ENCODE measurements around the gene CFTR.

GRCh38 chr7:117493460-117493859 is 13.6 kb downstream of the CFTR start:
- TF ChIP-seq POLR2A (IDR thresholded peaks at IDR 0.05; ENCODE audit: borderline replicate concordance, extremely low read depth, insufficient read depth, insufficient read length) (no peak), EZH2 (IDR thresholded peaks at IDR 0.05) (no peak), CTCF (IDR thresholded peaks at IDR 0.05 in 2 of 3, conservative IDR thresholded peaks at IDR 0.05 in 1 of 3; ENCODE audit: borderline replicate concordance in 1 of 3, insufficient read depth in 1 of 3, low read depth in 2 of 3, low read length in 2 of 3) (no peak), POLR2AphosphoS5 (IDR thresholded peaks at IDR 0.05; ENCODE audit: low read depth, low read length) (no peak)
